ENCODE data around the gene ZKSCAN1.
A peak's percentile ranks its signal among the peaks of the same experiment; 100 is the strongest.

The ZKSCAN1 gene

GRCh38 chr7:100040575-100040974 lies 25.2 kb downstream of the ZKSCAN1 start:
- DNase-seq, result no peak

- DNase-seq, result no peak
These were observed 29.3 kb downstream of the ZKSCAN1 start for GRCh38 chr7:100044718-100045117.

GRCh38 chr7:100048680-100049079 lies 33.3 kb downstream of the ZKSCAN1 start:
- no peak for DNase-seq

GRCh38 chr7:100049441-100050291 lies 34.3 kb downstream of the ZKSCAN1 start, which contains the start of gene ZSCAN21:
ZSCAN21 (plus strand) TSS chr7:100049774; CDS start chr7:100057007, 7,233 bp downstream.
- DNase-seq, result peak; percentile 31

GRCh38 chr7:100051611-100052010 lies 36.2 kb downstream of the ZKSCAN1 start:
- no peak for DNase-seq

GRCh38 chr7:100053215-100053614 lies 37.8 kb downstream of the ZKSCAN1 start:
- peak; percentile 56 for DNase-seq

- no peak for DNase-seq
These were observed 41.6 kb downstream of the ZKSCAN1 start for GRCh38 chr7:100057006-100057405.

- DNase-seq, result no peak
These were observed 43.9 kb downstream of the ZKSCAN1 start for GRCh38 chr7:100059251-100059739.

- DNase-seq, result no peak
These were observed 46.3 kb downstream of the ZKSCAN1 start for GRCh38 chr7:100061518-100062193.

- no peak for DNase-seq
These were observed 48.0 kb downstream of the ZKSCAN1 start for GRCh38 chr7:100063376-100063775.

GRCh38 chr7:100064162-100064561 lies 48.8 kb downstream of the ZKSCAN1 start:
- DNase-seq, result no peak

- no peak for DNase-seq
These were observed 50.2 kb downstream of the ZKSCAN1 start for GRCh38 chr7:100065452-100066186.

- no peak for DNase-seq
These were observed 51.6 kb downstream of the ZKSCAN1 start for GRCh38 chr7:100066953-100067352.

GRCh38 chr7:100069991-100070390 lies 54.6 kb downstream of the ZKSCAN1 start:
- DNase-seq, result no peak

GRCh38 chr7:100071018-100071723 lies 55.8 kb downstream of the ZKSCAN1 start:
- DNase-seq, result no peak

GRCh38 chr7:100072462-100072861 lies 57.1 kb downstream of the ZKSCAN1 start:
- no peak for DNase-seq

- no peak for DNase-seq
These were observed 59.4 kb downstream of the ZKSCAN1 start for GRCh38 chr7:100074841-100075240.

GRCh38 chr7:100075418-100075817 lies 60.0 kb downstream of the ZKSCAN1 start:
- DNase-seq, result no peak

- no peak for DNase-seq
These were observed 61.8 kb downstream of the ZKSCAN1 start for GRCh38 chr7:100077205-100077604.

- DNase-seq, result no peak
These were observed 63.7 kb downstream of the ZKSCAN1 start for GRCh38 chr7:100079024-100079560.

- DNase-seq, result peak; percentile 75
These were observed 65.6 kb downstream of the ZKSCAN1 start for GRCh38 chr7:100080907-100081534.

Data from NCI-H2029 treated with DMSO at 0.1 percent for 48 hours (cell line).